ENCODE data around the gene FER1L5. TPM values are rescaled to one million over a fixed set of nuclear protein-coding genes. Genes with fewer than 3 reads are reported as not detected.

Gene FER1L5
- total and polyA plus RNA-seq, 2 donors (not counting 3 experiments of a cell fraction or from before 2014, with no cell fraction given), result not detected

DNA sequence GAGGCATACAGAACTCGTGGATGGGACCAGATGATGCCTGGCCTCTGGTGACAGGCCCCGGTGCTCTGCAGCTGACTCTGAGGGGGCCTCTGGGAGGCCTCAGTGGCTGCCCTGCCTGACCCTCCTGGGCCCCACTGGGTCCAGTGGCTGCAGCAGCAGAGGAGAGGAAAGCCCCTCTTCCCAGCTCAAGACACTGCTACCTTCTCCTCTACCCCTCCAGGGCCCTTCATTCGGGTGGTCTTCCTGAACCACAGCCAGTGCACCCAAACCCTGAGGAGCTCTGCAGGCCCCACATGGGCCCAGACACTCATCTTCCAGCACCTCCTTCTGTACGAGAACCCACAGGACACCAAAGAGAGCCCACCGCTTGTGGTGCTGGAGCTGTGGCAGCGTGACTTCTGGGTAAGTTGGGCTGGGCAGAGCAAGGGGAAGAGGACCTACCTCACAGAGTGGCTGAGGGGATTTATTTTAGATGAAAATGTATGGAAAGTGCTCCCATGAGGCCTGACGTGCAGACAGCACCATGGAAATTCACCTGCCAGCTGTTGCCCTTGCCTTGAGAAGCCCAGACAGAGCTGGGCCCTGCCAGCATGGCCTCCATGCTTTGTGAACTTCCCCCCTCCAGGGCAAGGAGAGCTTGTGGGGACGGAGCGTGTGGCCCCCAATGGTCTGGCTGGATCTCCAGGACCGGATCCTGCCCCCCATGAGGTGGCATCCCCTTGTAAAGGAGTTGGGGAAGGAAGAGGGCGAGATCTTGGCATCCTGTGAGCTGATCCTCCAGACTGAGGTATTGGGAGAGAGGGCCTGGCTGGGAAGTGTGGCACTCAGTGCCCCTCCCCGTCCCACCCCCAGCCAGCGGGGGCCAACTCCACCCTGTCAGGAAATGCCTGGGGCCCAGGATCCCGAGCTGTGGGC lies 51.0 kb downstream of the FER1L5 start:
- Histone ChIP-seq H3K4me2 (ENCODE audit: insufficient read depth, low read length) (no peak overlapping the region), H2AFZ (ENCODE audit: low read depth, low read length) (no peak overlapping the region), H3K4me1 (ENCODE audit: control insufficient read depth, extremely low read depth, insufficient read depth, low read length) (no peaks in the 10 kb centered on the region), H3K79me2 (ENCODE audit: control insufficient read depth, insufficient read depth, low read length) (no peaks in the 10 kb centered on the region), H3K9me1 (replicated peaks; ENCODE audit: control insufficient read depth, extremely low read depth, insufficient read depth, low read length) (no peaks in the 10 kb centered on the region), H3K27ac (ENCODE audit: insufficient read depth, low read depth, low read length) (no peak overlapping the region), H3K4me3 (replicated peaks in 1 of 3; ENCODE audit: insufficient read depth in 1 of 3, low read depth in 1 of 3, low read length in 3 of 3) (no peak overlapping the region), H3K9me3 (replicated peaks; ENCODE audit: control insufficient read depth, insufficient read depth, low read length) (no peaks in the 10 kb centered on the region), H3K9ac (replicated peaks; ENCODE audit: extremely low read depth, insufficient read depth, low read length) (no peak overlapping the region), H4K20me1 (replicated peaks; ENCODE audit: control insufficient read depth, extremely low read depth, insufficient read depth, low read length) (no peaks in the 10 kb centered on the region), H3K36me3 (ENCODE audit: control insufficient read depth in 2 of 2, extremely low read depth in 1 of 2, insufficient read depth in 2 of 2, low read length in 2 of 2) (no peaks in the 10 kb centered on the region), H3K27me3 (ENCODE audit: control insufficient read depth in 2 of 2, insufficient read depth in 2 of 2, low read length in 2 of 2) (no peaks in the 10 kb centered on the region)
- DNase-seq (ENCODE audit: low read depth, low spot score) (no peak), FAIRE-seq (no peak)
- no TSS peak for BruUV-seq (replicated peaks)
- intact Hi-C loops (cut with micrococcal nuclease), result no loop called here
- TF ChIP-seq MYC (IDR thresholded peaks at IDR 0.05; ENCODE audit: low read depth, low read length) (no peak), FOS (IDR thresholded peaks at IDR 0.05; ENCODE audit: borderline replicate concordance, insufficient read depth, low read length) (no peak), JUN (IDR thresholded peaks at IDR 0.05; ENCODE audit: borderline replicate concordance, insufficient read depth, insufficient read length, low read depth) (no peak), POLR2A (IDR thresholded peaks at IDR 0.05; ENCODE audit: low read depth, low read length) (no peak), EZH2 (IDR thresholded peaks at IDR 0.05; ENCODE audit: borderline replicate concordance, low read depth, low read length, severe bottlenecking) (no peak), GATA2 (IDR thresholded peaks at IDR 0.05; ENCODE audit: insufficient read depth, insufficient read length, low read depth, low read length) (no peak), POLR2AphosphoS5 (IDR thresholded peaks at IDR 0.05; ENCODE audit: insufficient read depth, low read depth, low read length) (no peak)
- TF ChIP-seq, protein P1, sequence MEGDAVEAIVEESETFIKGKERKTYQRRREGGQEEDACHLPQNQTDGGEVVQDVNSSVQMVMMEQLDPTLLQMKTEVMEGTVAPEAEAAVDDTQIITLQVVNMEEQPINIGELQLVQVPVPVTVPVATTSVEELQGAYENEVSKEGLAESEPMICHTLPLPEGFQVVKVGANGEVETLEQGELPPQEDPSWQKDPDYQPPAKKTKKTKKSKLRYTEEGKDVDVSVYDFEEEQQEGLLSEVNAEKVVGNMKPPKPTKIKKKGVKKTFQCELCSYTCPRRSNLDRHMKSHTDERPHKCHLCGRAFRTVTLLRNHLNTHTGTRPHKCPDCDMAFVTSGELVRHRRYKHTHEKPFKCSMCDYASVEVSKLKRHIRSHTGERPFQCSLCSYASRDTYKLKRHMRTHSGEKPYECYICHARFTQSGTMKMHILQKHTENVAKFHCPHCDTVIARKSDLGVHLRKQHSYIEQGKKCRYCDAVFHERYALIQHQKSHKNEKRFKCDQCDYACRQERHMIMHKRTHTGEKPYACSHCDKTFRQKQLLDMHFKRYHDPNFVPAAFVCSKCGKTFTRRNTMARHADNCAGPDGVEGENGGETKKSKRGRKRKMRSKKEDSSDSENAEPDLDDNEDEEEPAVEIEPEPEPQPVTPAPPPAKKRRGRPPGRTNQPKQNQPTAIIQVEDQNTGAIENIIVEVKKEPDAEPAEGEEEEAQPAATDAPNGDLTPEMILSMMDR (IDR thresholded peaks at IDR 0.05; ENCODE audit: extremely low read depth in 1 of 2, insufficient read depth in 1 of 2, low read depth in 1 of 2, low read length in 2 of 2), result no peak
- TF ChIP-seq, protein P2, sequence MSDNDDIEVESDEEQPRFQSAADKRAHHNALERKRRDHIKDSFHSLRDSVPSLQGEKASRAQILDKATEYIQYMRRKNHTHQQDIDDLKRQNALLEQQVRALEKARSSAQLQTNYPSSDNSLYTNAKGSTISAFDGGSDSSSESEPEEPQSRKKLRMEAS (IDR thresholded peaks at IDR 0.05; ENCODE audit: insufficient read depth, insufficient read length), result no peak
- CTCF ChIA-PET, result no interaction called here
- POLR2A ChIA-PET, result no interaction called here
- dilution Hi-C loops (cut with MboI; ENCODE audit: extremely low pct_ligation_motif_present, low sequenced_read_pairs), result no loop called here

Measured in endothelial cell of umbilical vein (primary cell).